Endometrium (tissue), 2 donors: ENCODE results near the gene ARFIP1.

Experiments used
- FAIRE-seq: peaks from 2 replicates; lab custom pipeline; 2012; peaks lifted over from hg19 to GRCh38; lab: Jason Lieb, UNC
- donor health status: control.
- donor health status: control.

The ARFIP1 gene

GRCh38 chr4:152898606-152899005 is 118.9 kb downstream of the ARFIP1 start:
- FAIRE-seq: no peak

DNA sequence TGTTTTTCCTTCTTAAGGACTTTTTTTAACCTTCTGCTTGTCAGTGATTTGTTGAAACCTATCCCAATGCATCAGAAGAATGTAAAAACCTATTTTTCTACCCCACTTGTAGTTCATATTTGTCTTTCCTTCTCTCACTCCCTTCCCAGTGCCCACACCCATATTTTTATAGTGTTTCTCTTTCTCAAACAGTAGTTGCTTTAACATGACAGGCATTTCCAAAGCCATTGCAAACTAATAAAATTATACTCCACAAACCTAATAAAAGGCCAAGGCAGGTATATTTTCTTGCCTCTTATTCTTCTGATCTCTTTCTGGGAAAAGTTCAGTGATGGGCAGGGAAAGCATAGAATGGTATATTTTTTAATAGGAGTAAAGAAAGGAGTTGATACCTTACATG is 120.6 kb downstream of the ARFIP1 start:
- FAIRE-seq: no peak

DNA sequence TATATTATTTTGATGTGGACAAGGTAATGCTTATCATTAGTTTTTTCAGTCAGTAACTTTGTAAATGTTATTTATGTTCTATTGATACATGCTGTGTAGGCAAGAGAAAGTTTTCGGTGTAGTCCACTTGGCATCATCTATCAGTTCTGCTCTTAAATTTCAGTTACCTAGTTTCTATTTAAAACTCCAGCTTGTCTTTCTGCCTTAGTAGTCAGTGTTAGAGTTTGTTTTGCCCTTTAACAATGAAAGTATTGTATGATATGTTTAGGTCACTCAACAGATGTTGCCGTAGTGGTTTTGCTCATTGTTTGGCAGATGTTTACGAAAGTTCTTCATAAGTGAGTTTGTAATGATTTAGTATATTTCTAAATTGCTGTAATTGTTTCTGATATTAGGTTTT is 121.5 kb downstream of the ARFIP1 start:
- FAIRE-seq: no peak

DNA sequence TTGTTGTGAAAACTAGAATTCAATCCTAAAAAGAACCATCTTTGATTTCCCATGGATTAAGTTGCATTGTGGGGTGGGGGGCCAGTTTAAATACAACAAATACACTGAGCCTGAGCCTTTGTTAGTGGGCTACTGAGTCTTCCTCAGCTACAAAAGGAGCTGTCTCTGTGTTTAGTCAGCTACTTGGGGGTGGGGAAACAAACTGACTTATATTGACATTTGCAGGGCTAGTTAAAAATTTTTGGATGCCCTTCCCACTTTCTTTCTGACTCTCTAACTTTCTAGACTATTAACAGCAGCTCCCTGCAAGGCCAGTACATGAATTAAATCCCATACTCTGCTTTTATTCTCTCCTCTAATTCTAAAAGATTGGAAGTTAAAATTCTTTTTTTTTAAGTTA is 123.9 kb downstream of the ARFIP1 start:
- no peak for FAIRE-seq

GRCh38 chr4:152909901-152910300 is 130.1 kb downstream of the ARFIP1 start:
- no peak for FAIRE-seq

DNA sequence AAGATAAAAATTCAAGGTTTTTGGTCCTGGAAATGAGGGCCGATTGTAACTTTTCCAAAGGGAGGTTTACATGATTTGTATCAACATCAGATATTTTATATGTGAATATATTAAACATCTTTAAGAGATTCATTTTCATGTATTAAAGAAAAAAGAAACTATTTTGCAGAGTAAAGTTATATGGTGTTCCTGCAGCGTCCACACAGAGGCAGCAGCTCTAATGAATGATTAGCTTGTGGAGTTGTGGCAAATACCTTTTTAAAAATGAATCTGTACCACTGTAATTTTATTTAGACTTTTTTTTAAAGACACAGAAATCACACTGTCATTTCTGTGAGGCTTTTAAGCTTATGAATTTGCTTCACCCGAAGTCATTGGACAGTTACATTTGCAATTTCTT is 130.8 kb downstream of the ARFIP1 start:
- no peak for FAIRE-seq

DNA sequence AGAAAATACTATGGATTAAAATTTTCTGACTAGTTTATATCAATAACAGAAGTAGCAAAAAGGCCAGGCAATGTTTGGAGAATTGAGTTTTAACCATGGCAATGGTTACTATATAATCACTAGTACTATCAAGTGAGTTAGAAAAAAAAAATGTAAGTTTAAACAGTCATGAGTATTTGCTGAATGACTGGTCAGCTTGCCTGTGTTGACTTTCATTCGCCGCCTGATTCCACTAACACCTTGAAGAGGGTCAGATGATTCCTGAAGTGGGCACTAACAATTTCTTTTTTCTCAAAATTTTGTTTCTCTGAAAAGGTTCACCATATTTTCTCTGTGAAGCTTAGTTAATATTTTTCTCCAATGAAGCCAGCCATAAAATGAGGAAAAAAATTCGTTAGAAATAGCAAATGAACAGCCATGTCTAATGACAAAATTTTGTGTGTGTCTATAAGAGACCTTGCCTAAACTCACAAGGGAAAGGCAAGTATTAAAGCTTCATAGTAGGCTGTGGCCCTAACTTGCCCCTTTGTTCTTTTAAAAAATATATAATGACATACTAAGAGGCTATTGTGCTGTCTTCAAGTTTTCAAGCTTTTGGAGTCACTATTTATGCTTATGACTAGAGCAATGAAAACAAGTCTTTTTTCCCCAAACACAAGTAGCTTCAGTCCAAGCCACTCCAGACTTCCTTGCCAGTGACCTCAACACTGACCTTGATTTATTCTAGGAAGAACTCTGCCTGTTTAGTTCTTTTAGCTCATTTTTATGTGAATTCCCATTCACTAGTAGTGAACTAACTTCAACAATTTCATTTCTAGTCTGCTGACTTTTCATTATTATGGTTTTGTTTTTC is 138.0 kb downstream of the ARFIP1 start:
- FAIRE-seq: no peak

DNA sequence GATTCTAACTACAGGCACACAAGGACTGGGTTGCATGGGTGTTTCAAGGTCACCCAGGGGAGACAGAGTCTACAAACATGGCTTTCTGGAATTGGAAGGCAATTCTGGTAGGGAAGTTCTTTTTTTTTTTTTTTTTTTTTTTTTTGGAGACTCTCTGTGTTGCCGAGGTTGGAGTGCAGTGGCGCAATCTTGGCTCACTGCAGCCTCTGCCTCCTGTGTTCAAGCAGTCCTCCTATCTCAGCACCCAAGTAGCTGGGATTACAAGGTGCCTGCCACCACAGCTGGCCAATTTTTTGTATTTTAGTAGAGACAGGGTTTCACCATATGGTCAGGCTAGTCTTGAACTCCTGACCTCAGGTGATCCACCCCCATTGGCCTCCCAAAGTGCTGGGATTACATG is 140.1 kb downstream of the ARFIP1 start:
- FAIRE-seq: no peak

GRCh38 chr4:152920768-152921167 is 141.0 kb downstream of the ARFIP1 start:
- FAIRE-seq: peak; percentile 46

DNA sequence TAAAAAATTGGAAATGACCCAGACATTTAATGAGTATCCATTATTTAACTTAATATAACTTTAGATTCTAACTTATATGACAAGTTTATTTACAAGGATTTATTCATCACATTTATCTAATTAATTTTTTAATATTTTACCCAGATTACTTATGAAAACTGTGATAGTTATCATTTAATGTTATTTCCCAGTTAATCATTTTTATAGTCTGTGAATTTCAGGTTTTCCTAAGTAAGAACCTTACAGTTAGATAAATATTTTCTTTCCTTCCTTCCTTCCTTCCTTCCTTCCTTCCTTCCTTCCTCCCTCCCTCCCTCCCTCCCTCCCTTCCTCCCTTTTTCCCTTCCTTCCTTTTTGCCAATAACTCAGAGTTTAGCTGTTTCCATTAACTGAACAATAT is 141.5 kb downstream of the ARFIP1 start:
- FAIRE-seq: peak; percentile 95

DNA sequence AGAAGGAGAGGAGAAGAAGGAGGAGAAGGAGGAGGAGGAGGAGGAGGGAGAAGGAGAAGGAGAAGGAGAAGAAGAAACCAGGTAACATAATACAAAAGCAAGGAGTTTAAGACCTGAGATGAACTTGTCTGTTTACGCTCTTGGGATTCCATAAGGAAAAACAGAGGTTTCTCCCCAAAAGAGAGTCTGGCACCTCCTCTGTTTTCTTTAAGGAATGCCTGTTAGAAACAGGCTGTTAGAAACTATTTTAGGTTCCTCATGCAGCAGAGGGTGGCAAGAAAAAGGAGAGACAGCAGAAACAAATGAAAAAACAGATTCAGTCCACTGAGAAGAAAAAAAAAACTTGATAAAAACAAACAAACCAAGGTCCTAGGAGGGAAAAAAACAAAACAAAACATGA is 146.1 kb downstream of the ARFIP1 start:
- FAIRE-seq: no peak

DNA sequence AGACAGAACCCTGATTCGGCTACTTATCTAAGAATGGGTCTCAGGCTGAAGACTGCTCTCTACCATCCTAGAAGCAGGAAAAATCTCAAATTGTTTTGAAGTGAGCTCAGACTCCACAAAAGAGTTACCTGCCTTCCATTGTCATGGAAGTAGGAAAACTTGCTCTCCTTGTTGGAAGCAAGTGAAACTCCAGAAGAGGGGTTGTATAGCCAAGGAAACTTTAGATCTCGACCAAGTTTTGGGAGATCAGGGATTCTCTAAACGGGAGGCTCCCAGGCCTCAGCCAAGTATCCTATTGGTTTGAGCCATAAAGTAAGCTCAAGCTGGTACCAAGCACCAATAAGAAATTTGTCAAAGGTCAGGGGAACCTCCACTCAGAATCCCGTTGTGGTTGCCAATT is 147.2 kb downstream of the ARFIP1 start:
- no peak for FAIRE-seq

DNA sequence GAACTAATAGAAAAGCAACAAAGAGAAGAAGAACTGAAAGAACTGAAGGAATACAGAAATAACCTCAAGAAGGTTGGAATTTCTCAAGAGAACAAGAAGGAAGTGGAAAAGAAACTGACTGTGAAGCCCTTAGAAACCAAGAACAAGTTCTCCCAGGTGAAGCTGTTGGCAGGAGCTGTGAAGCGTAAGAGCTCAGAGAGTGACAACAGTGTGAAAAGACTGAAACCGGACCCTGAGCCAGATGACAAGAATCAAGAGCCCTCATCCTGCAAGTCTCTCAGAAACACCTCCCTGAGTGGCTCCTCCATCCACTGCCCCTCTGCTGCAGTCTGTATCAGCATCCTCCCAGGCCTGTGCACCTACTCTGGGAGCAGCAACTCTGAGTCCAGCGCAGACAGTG is 148.0 kb downstream of the ARFIP1 start:
- no peak for FAIRE-seq

DNA sequence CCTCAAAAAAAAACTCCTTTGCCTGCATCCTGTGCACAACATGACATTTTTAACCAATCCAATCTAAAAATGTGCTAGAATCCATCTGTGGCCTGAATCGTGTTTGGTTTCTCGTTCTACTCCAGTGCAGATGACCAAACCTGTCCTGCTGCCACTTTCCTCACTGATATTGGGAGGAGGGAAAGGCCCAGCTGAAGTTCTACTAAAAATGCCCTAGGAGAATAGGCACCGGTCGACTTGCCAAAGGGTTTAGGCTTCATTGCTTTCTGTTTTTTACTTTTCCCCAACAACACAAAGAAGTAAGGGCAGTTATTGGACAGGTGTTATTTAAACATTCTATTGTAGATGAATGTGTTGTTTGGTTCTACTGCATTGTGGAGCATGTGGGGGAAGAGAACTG is 148.5 kb downstream of the ARFIP1 start:
- FAIRE-seq: no peak

DNA sequence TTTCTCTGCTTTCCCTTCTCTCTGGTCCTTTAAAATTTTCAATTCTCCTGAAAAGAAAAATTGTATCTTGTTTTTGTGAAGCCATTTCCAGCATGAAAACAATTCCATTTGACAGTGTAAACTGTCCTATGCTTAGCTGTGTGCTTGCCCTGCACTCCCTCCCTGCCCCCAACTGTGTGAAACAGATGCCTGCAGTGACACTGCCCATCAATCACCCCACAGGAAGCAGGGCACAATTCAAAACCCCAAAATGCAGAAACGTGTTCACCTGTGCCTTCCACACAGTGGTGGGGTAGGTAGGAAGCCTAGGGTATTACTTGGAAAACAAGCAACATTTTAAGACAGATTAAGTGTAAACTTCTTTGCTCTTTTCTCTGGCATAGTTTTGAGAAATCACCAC is 150.1 kb downstream of the ARFIP1 start:
- no peak for FAIRE-seq

- FAIRE-seq: no peak
These were observed 155.4 kb downstream of the ARFIP1 start for GRCh38 chr4:152935143-152935542.

- FAIRE-seq: no peak
These were observed 156.1 kb downstream of the ARFIP1 start, which contains the start of gene FHDC1 for GRCh38 chr4:152935631-152936445. FHDC1 (plus strand) TSS chr4:152936323; CDS start chr4:152943058, 6,735 bp downstream.

DNA sequence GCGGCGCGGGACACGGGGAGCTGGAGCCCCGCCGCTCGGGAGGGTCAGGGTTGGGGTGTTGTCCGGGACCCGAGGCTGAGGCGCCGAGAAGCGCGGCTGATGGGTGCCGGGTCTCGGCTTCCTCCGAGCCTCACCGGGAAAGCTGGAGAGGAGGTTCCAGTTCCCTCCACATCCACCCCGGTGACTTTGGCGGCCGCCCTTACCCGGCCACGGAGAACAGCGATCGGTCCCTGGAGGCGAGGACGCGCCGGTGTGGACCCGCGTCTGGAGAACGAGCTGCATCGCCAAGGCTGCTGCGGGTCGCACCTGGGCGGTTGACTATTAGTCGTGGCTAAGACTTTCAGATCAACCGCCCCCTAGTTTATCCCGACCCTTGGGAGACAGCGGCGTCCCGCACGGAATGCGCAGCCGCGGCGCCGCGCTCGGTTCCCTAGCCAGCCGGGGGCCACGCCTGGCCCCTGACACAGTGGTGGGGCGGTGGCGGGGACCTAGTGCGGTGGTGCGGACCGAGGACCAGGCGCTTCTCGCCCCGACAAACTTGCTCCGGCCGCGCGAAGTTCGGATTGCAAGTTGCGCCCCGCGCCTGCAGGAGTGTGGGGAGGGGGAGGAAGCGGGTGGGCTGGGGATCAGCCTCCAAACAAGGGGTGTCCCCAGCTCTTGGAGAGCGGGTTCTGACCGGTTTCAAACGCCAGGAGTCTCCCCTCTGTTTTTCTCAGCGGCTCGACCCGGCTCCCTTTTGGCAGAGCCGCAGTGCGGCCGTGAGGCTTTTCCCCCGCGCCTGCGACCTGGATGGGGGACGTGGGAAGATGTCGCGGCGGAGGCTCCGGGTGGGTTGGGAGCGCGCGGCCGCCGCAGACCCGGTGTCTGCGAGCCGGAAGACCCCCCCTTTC is 156.9 kb downstream of the ARFIP1 start:
- no peak for FAIRE-seq

- FAIRE-seq: no peak
These were observed 157.8 kb downstream of the ARFIP1 start for GRCh38 chr4:152937336-152938236.

- FAIRE-seq: no peak
These were observed 158.6 kb downstream of the ARFIP1 start for GRCh38 chr4:152938237-152938947.

DNA sequence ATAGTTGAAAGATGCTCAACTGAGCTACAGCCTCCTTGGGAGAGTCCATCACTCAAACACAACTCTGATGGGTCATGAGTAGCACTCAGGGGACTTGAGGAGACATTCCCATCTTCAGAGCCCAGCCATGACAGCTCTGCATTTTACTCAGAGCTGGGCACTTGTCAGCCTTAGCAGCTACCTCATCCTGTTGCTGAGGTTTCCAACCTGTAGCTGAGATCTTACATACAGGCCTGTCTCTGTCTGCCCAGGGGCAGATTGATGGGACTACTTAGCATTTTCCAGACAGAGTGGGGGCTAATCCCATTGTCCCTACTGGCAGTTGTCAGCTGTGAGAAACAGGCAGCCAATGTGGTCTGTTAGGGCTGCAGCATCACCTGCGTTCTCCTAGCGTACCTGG is 159.9 kb downstream of the ARFIP1 start:
- FAIRE-seq: no peak
